B cell (primary cell): Measurements from ENCODE around the gene DCAF7.

Source experiments
- EZH2 ChIP-seq: IDR thresholded peaks from 2 replicates; pipeline ENCODE4 v1.6.1; 2012; ENCODE audit warnings: borderline replicate concordance, low read depth, mild to moderate bottlenecking, moderate library complexity, low read length; ENCODE audit not compliant: insufficient read depth, poor library complexity, severe bottlenecking
- TF ChIP-seq, protein P1 (sequence below): fragments of 200-600 bp; IDR thresholded peaks from one replicate; pipeline ENCODE4 v1.8.0; 2022; ENCODE audit warnings: antibody characterized with exemption, mild to moderate bottlenecking

DNA sequence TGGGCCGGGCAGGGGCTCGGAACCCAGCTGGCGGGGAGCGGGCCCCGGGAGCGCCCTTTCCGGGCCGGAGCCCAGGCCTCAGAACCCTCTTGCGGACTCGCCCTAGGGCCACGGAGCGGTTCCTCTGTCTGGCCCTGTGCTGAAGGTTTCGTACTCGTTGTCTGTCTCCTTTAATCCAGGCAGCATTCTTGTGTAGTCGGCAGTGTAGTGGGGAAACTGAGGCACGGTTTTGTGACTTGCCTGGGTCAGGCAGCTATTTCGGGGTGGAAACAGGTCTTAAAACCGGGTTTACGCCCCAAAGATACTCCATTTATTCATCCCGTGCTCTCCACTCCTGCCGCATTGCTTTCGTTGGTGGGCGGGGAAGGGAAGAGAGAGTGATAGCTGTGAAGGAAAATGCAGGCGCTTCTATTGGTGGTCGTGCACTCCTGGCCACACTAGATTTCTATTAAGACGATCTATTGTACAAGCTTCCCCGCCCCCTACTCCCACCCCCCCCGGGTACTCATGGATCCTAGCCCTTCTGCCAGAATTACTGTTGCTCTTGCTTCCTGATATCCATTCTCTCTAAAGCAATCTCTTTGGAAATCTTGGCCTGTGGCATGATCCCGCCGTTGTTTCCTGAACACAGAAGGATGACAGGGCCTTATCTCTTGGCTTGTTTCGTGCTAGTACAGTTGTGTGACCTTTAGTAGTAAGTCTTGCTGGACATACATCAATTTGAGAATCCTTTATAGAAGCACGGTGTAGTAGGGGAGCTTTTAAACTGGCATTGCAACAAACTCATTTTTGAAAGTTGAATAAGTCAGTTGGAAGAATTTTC lies 751 bp downstream of the DCAF7 start:
- TF ChIP-seq, protein P1, sequence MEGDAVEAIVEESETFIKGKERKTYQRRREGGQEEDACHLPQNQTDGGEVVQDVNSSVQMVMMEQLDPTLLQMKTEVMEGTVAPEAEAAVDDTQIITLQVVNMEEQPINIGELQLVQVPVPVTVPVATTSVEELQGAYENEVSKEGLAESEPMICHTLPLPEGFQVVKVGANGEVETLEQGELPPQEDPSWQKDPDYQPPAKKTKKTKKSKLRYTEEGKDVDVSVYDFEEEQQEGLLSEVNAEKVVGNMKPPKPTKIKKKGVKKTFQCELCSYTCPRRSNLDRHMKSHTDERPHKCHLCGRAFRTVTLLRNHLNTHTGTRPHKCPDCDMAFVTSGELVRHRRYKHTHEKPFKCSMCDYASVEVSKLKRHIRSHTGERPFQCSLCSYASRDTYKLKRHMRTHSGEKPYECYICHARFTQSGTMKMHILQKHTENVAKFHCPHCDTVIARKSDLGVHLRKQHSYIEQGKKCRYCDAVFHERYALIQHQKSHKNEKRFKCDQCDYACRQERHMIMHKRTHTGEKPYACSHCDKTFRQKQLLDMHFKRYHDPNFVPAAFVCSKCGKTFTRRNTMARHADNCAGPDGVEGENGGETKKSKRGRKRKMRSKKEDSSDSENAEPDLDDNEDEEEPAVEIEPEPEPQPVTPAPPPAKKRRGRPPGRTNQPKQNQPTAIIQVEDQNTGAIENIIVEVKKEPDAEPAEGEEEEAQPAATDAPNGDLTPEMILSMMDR = no peak
- TF ChIP-seq EZH2 = no peak
